Measurements from ENCODE around the gene COL23A1. TPM values are rescaled to one million over a fixed set of nuclear protein-coding genes. Genes with fewer than 3 reads are reported as not detected.
"Not testable (repeated sequence)": the region's sequence is repeated elsewhere in the genome, so short reads cannot be mapped to it uniquely, and the experiment has no call there.

Gene COL23A1
- total RNA-seq, 2 experiments from 2014 or later = 0.11 TPM; not detected in 1

DNA sequence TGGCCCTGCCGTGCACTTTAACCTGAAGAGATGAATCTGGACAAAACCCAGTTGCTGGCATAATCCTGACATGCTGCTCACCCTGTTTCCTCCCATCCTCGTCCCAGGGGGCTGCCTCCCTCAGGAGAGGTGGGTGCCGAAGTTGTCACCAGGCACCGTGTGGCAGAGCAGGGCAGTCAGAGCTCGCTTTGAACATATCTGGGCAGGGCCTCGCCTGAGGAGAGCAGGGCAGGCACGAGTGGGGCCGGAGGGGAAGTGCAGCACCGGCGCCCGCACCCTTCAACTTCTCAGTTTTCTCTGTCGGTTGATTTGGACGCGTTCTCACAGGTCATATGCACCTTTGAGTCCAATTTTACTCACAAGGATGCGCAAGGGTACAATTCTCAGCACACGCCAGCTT is 216.5 kb downstream of the COL23A1 start:
- ATAC-seq = no peak
- no peak overlapping the region for H3K27ac Mint-ChIP-seq
- no peak for TF ChIP-seq CTCF (IDR thresholded peaks at IDR 0.05)
- H3K4me3 Mint-ChIP-seq = no peak overlapping the region
- intact Hi-C loops (cut with micrococcal nuclease) = no loop called here
- ChIA-PET CTCF (no interaction called here), POLR2A (no interaction called here)
- H3K36me3 Mint-ChIP-seq (ENCODE audit: low read depth) = no peaks in the 10 kb centered on the region
- DNase-seq = no peak
- H3K9me3 Mint-ChIP-seq = no peaks in the 10 kb centered on the region
- no peaks in the 10 kb centered on the region for H3K27me3 Mint-ChIP-seq
- H3K4me1 Mint-ChIP-seq (ENCODE audit: low read depth) = no peaks in the 10 kb centered on the region

DNA sequence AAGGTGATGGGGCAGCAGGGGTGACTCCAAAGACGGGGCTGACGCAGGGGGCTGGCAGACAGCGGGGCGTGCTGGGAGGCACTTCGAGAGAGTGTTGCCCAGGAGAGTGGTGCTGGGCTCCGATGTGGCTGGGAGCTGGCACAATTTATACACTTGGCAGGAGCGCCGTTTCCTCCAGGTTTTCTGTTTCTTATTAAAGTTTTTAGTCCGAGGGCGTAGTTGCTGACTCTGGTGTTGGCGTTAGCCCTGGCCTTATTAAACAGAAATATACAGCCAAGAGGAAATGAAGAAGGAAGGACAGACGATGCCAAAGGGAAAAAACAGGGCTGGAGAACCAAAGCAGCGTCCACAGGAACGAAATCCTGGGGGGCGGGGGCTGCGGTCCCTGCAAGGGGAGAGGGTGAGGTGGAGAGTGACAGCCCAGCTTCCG is 218.0 kb downstream of the COL23A1 start:
- ChIA-PET POLR2A (no interaction called here), CTCF (interaction anchor here (1.1 kb wide), 1 partner anchor 11 kb away, joined by 3 read pairs; no protein-coding TSS in a partner anchor)
- no peak for TF ChIP-seq CTCF (IDR thresholded peaks at IDR 0.05)
- no peak for ATAC-seq
- no peak overlapping the region for H3K27ac Mint-ChIP-seq
- H3K36me3 Mint-ChIP-seq (ENCODE audit: low read depth) = no peaks in the 10 kb centered on the region
- DNase-seq = no peak
- no peaks in the 10 kb centered on the region for H3K9me3 Mint-ChIP-seq
- H3K27me3 Mint-ChIP-seq = no peaks in the 10 kb centered on the region
- intact Hi-C loops (cut with micrococcal nuclease) = no loop called here
- no peaks in the 10 kb centered on the region for H3K4me1 Mint-ChIP-seq (ENCODE audit: low read depth)
- no peak overlapping the region for H3K4me3 Mint-ChIP-seq

- Mint-ChIP-seq H3K27ac (no peak overlapping the region), H3K4me3 (no peak overlapping the region), H3K9me3 (no peaks in the 10 kb centered on the region), H3K27me3 (no peaks in the 10 kb centered on the region), H3K4me1 (ENCODE audit: low read depth) (no peaks in the 10 kb centered on the region), H3K36me3 (ENCODE audit: low read depth) (no peaks in the 10 kb centered on the region)
- intact Hi-C loops (cut with micrococcal nuclease) = no loop called here
- ChIA-PET CTCF (interaction anchor here (1.1 kb wide), 1 partner anchor 11 kb away, joined by 3 read pairs; no protein-coding TSS in a partner anchor), POLR2A (no interaction called here)
- ATAC-seq (no peak), DNase-seq (no peak)
- TF ChIP-seq CTCF (IDR thresholded peaks at IDR 0.05) = no peak
Observed at GRCh38 chr5:178371362-178372111, 218.7 kb downstream of the COL23A1 start.

- no peak for TF ChIP-seq CTCF (IDR thresholded peaks at IDR 0.05)
Observed at GRCh38 chr5:178370102-178370501, 220.1 kb downstream of the COL23A1 start.

GRCh38 chr5:178369469-178369868 is 220.7 kb downstream of the COL23A1 start:
- ATAC-seq; H3K27ac Mint-ChIP-seq; H3K27me3 Mint-ChIP-seq; DNase-seq; H3K4me3 Mint-ChIP-seq; intact Hi-C loops (cut with micrococcal nuclease); H3K4me1 Mint-ChIP-seq (ENCODE audit: low read depth); H3K36me3 Mint-ChIP-seq (ENCODE audit: low read depth); CTCF ChIA-PET; H3K9me3 Mint-ChIP-seq: not testable (repeated sequence)
- POLR2A ChIA-PET = interaction anchor here (0.7 kb wide), 1 partner anchor 93 kb away, joined by 3 read pairs; no protein-coding TSS in a partner anchor

More at GRCh38 chr5:178370102-178370501, 220.1 kb downstream of the COL23A1 start:
- Mint-ChIP-seq H3K27ac (no peak overlapping the region), H3K36me3 (ENCODE audit: low read depth) (no peaks in the 10 kb centered on the region), H3K4me3 (no peak overlapping the region), H3K4me1 (ENCODE audit: low read depth) (no peaks in the 10 kb centered on the region), H3K9me3 (no peaks in the 10 kb centered on the region), H3K27me3 (no peaks in the 10 kb centered on the region)
- no peak for ATAC-seq
- no peak for DNase-seq
- ChIA-PET CTCF (no interaction called here), POLR2A (no interaction called here)
- intact Hi-C loops (cut with micrococcal nuclease) = no loop called here
